H1 (cell line): ENCODE measurements around the gene CFAP157. TPM values are rescaled to one million over a fixed set of nuclear protein-coding genes. Genes with fewer than 3 reads are reported as not detected.

Experiments
- ATF2 ChIP-seq: IDR thresholded peaks from 2 replicates; pipeline ENCODE4 v1.6.1; 2012; ENCODE audit warnings: low read length, inconsistent platforms
- ATF3 ChIP-seq: IDR thresholded peaks from 2 replicates; pipeline ENCODE4 v1.6.1; 2011; ENCODE audit warnings: low read depth, mild to moderate bottlenecking, low read length; ENCODE audit not compliant: insufficient read depth
- CEBPB ChIP-seq: IDR thresholded peaks from 2 replicates; pipeline ENCODE4 v1.6.1; 2012; ENCODE audit warnings: low read depth, low read length
- CHD7 ChIP-seq: fragments of 300-600 bp; sonication (generic); IDR thresholded peaks from 2 replicates; pipeline ENCODE4 v1.7.1; 2012; ENCODE audit warnings: low read length, moderate library complexity, mild to moderate bottlenecking, inconsistent platforms; ENCODE audit not compliant: insufficient replicate concordance
- EGR1 ChIP-seq: IDR thresholded peaks from 2 replicates; pipeline ENCODE4 v1.6.1; 2011; ENCODE audit warnings: low read depth, low read length, borderline replicate concordance
- KDM4A ChIP-seq: IDR thresholded peaks from one replicate; pipeline ENCODE4 v1.7.1; 2012; ENCODE audit warnings: low read depth, mild to moderate bottlenecking, moderate library complexity, low read length, inconsistent platforms; ENCODE audit not compliant: severe bottlenecking
- RNF2 ChIP-seq: fragments of 200-900, 300-1000 bp; sonication (generic); IDR thresholded peaks from 2 replicates; pipeline ENCODE4 v1.7.1; 2016; ENCODE audit warnings: borderline replicate concordance, low read depth, mild to moderate bottlenecking, antibody characterized with exemption, low read length; ENCODE audit not compliant: poor library complexity, severe bottlenecking; ENCODE audit errors: missing control alignments
- SP2 ChIP-seq: IDR thresholded peaks from 2 replicates; pipeline ENCODE4 v1.6.1; 2012; ENCODE audit warnings: mild to moderate bottlenecking, low read length, inconsistent platforms
- polyA plus RNA-seq, 7 experiments: library from polyadenylated mRNA; depleted of rRNA in 3 of 7; stranded (reverse) in 5 of 7; unstranded in 2 of 7; fragments of >200 nt in 5 of 7; fragments of 200-250 nt in 2 of 7; gene quantifications; 1 replicate in 5 of 7; 2 replicates in 1 of 7; 4 replicates in 1 of 7; pipeline versions ENCODE4 v1.2.1 to v1.2.3, GENCODE V29; 2011 to 2013; ENCODE audit warnings: missing spikeins in 2 of 7, mixed read lengths in 2 of 7
- total RNA-seq: library from RNA; stranded (reverse); fragmentation: NEBNext Ultra II Directional; extraction: Animal tissue kit (Norgen Biotek cat#: 25700); gene quantifications from 2 replicates; pipeline ENCODE4 v1.2.1, GENCODE V29; 2021

The CFAP157 gene
- total and polyA plus RNA-seq, 2 of the 8 experiments (the other 6 are each of a cell fraction or from before 2014, with no cell fraction given) = not detected

GRCh38 chr9:127658428-127658827 lies 48.4 kb upstream of the CFAP157 start (continued):
- TF ChIP-seq CHD7 (no peak), CEBPB (no peak), ATF2 (no peak), ATF3 (no peak), RNF2 (no peak), EGR1 (no peak), SP2 (no peak), KDM4A (no peak)
